ENCODE data around the gene DNAH6.

DNAH6 gene

DNA sequence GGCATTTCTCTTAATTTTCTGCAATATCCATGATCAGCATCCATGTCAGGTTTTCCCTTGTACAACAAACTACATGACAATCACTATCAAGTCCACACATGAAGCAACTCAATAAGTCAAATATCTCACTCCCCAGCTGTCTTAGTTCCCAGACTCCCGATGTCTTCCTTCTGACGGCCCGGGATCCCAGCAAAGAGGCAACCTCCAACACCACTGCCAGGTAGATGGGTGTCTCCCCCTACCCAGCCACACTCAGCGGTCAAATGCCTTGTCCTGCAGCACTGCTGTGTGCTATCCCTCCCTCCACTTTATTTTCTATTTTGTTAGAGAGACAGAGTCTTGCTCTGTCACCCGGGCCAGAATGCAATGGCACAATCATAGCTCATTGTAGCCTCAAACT, 341.3 kb downstream of the DNAH6 start:
- no peak overlapping the region for H3K23ac ChIP-seq (ENCODE audit: low read depth, low read length, poor library complexity)
- no peak overlapping the region for H2BK120ac ChIP-seq (ENCODE audit: low read depth, low read length)
- H2AK5ac ChIP-seq (ENCODE audit: low read depth, low read length): no peak overlapping the region
- no peak overlapping the region for H4K8ac ChIP-seq (ENCODE audit: low read depth, low read length)
- H3K18ac ChIP-seq (ENCODE audit: low read length): no peak overlapping the region
- WGBS, 2 donors (ENCODE audit: extremely low coverage in 2 of 2, insufficient read length in 2 of 2, insufficient replicate concordance in 1 of 2): no CpG with 5 or more reads among the region's 5 CpGs
- no peak overlapping the region for H3K9ac ChIP-seq (ENCODE audit: low read depth, low read length, poor library complexity)
- H3K9me3 ChIP-seq (replicated peaks in 1 of 2; ENCODE audit: control insufficient read depth in 2 of 2, insufficient read depth in 1 of 2, low read depth in 1 of 2, low read length in 2 of 2): no peaks in the 10 kb centered on the region
- no peak overlapping the region for H2AFZ ChIP-seq (ENCODE audit: low read length)
- H3K4me2 ChIP-seq (ENCODE audit: insufficient read depth, low read length, poor library complexity, severe bottlenecking): no peak overlapping the region
- no peak overlapping the region for H3K14ac ChIP-seq (ENCODE audit: low read length)
- no peak overlapping the region for H3K27ac ChIP-seq (replicated peaks; ENCODE audit: low read length)
- H2BK15ac ChIP-seq (ENCODE audit: low read length): no peak overlapping the region
- peaks cover 2 to 4% of the 10 kb centered on the region in 2 donors for H3K4me1 ChIP-seq (ENCODE audit: control insufficient read depth in 2 of 2, insufficient read depth in 1 of 2, low read depth in 1 of 2, low read length in 2 of 2)
- H3K27me3 ChIP-seq (ENCODE audit: control insufficient read depth in 3 of 3, insufficient read depth in 3 of 3, low read depth in 1 of 3, low read length in 3 of 3): peaks cover 0 to 52% (median 0%) of the 10 kb centered on the region in 3 experiments
- no peak overlapping the region for H2BK5ac ChIP-seq (ENCODE audit: low read length)
- no peaks in the 10 kb centered on the region for H3K36me3 ChIP-seq (replicated peaks in 1 of 2; ENCODE audit: control insufficient read depth in 2 of 2, insufficient read depth in 2 of 2, low read length in 2 of 2)
- no peak for DNase-seq (ENCODE audit: low spot score)
- H3K79me1 ChIP-seq (ENCODE audit: low read depth, low read length): no peaks in the 10 kb centered on the region
- H2BK12ac ChIP-seq (ENCODE audit: low read length): no peak overlapping the region
- H4K91ac ChIP-seq (ENCODE audit: low read depth, low read length, poor library complexity): no peak overlapping the region
- H3K4me3 ChIP-seq (ENCODE audit: low read length in 2 of 2): no peak overlapping the region
- no peak overlapping the region for H3K4ac ChIP-seq (ENCODE audit: low read length)

DNA sequence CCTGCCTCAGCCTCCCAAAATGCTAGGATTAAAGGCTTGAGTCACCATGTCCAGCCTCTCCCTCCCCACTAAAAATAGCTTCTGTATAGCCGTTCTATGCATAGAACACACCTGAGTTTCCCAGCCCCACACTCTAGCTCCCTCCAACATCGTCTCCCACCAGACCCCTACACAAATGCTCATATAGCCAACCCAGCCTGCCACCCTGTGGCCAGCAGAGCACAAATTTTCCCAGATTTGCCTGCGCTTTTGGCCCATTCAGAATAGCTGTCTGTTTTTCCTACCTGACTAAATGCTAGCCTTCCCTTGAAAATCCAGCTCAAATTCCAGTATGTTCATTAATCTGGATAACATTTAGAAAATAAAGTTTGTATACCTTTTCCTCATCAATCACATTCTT, 341.8 kb downstream of the DNAH6 start:
- H2AFZ ChIP-seq (ENCODE audit: low read length): no peak overlapping the region
- no CpG with 5 or more reads among the region's 3 CpGs for WGBS, 2 donors (ENCODE audit: extremely low coverage in 2 of 2, insufficient read length in 2 of 2, insufficient replicate concordance in 1 of 2)

GRCh38 chr2:84858937-84859336, 342.6 kb downstream of the DNAH6 start:
- Histone ChIP-seq H3K4ac (ENCODE audit: low read length) (no peak overlapping the region), H3K4me2 (ENCODE audit: insufficient read depth, low read length, poor library complexity, severe bottlenecking) (no peak overlapping the region), H2AFZ (ENCODE audit: low read length) (no peak overlapping the region), H3K18ac (ENCODE audit: low read length) (no peak overlapping the region), H4K8ac (ENCODE audit: low read depth, low read length) (no peak overlapping the region), H2BK120ac (ENCODE audit: low read depth, low read length) (no peak overlapping the region), H3K14ac (ENCODE audit: low read length) (no peak overlapping the region), H3K27me3 (ENCODE audit: control insufficient read depth in 3 of 3, insufficient read depth in 3 of 3, low read depth in 1 of 3, low read length in 3 of 3) (peaks cover 0 to 52% (median 0%) of the 10 kb centered on the region in 3 experiments), H3K27ac (replicated peaks; ENCODE audit: low read length) (no peak overlapping the region), H2AK5ac (ENCODE audit: low read depth, low read length) (no peak overlapping the region), H3K9ac (ENCODE audit: low read depth, low read length, poor library complexity) (no peak overlapping the region), H2BK15ac (ENCODE audit: low read length) (no peak overlapping the region), H2BK12ac (ENCODE audit: low read length) (no peak overlapping the region), H2BK5ac (ENCODE audit: low read length) (no peak overlapping the region), H3K36me3 (replicated peaks in 1 of 2; ENCODE audit: control insufficient read depth in 2 of 2, insufficient read depth in 2 of 2, low read length in 2 of 2) (no peaks in the 10 kb centered on the region), H3K4me3 (ENCODE audit: low read length in 2 of 2) (no peak overlapping the region), H3K9me3 (replicated peaks in 1 of 2; ENCODE audit: control insufficient read depth in 2 of 2, insufficient read depth in 1 of 2, low read depth in 1 of 2, low read length in 2 of 2) (no peaks in the 10 kb centered on the region), H4K91ac (ENCODE audit: low read depth, low read length, poor library complexity) (no peak overlapping the region), H3K4me1 (ENCODE audit: control insufficient read depth in 2 of 2, insufficient read depth in 1 of 2, low read depth in 1 of 2, low read length in 2 of 2) (peaks cover 2 to 4% of the 10 kb centered on the region in 2 donors), H3K79me1 (ENCODE audit: low read depth, low read length) (no peaks in the 10 kb centered on the region), H3K23ac (ENCODE audit: low read depth, low read length, poor library complexity) (no peak overlapping the region)
- DNase-seq (ENCODE audit: low spot score): no peak
- no CpG with 5 or more reads among the region's 3 CpGs for WGBS, 2 donors (ENCODE audit: extremely low coverage in 2 of 2, insufficient read length in 2 of 2, insufficient replicate concordance in 1 of 2)

More for the DNA sequence above, 341.8 kb downstream of the DNAH6 start:
- no peak overlapping the region for H3K4ac ChIP-seq (ENCODE audit: low read length)
- no peak overlapping the region for H2BK12ac ChIP-seq (ENCODE audit: low read length)
- no peak overlapping the region for H3K4me2 ChIP-seq (ENCODE audit: insufficient read depth, low read length, poor library complexity, severe bottlenecking)
- no peak for DNase-seq (ENCODE audit: low spot score)
- peaks cover 0 to 52% (median 0%) of the 10 kb centered on the region in 3 experiments for H3K27me3 ChIP-seq (ENCODE audit: control insufficient read depth in 3 of 3, insufficient read depth in 3 of 3, low read depth in 1 of 3, low read length in 3 of 3)
- H2BK5ac ChIP-seq (ENCODE audit: low read length): no peak overlapping the region
- H3K14ac ChIP-seq (ENCODE audit: low read length): no peak overlapping the region
- H3K79me1 ChIP-seq (ENCODE audit: low read depth, low read length): no peaks in the 10 kb centered on the region
- no peak overlapping the region for H3K4me3 ChIP-seq (ENCODE audit: low read length in 2 of 2)
- no peak overlapping the region for H2AK5ac ChIP-seq (ENCODE audit: low read depth, low read length)
- no peak overlapping the region for H2BK15ac ChIP-seq (ENCODE audit: low read length)
- no peak overlapping the region for H2BK120ac ChIP-seq (ENCODE audit: low read depth, low read length)
- H4K91ac ChIP-seq (ENCODE audit: low read depth, low read length, poor library complexity): no peak overlapping the region
- H3K18ac ChIP-seq (ENCODE audit: low read length): no peak overlapping the region
- no peaks in the 10 kb centered on the region for H3K9me3 ChIP-seq (replicated peaks in 1 of 2; ENCODE audit: control insufficient read depth in 2 of 2, insufficient read depth in 1 of 2, low read depth in 1 of 2, low read length in 2 of 2)
- no peak overlapping the region for H4K8ac ChIP-seq (ENCODE audit: low read depth, low read length)
- H3K27ac ChIP-seq (replicated peaks; ENCODE audit: low read length): no peak overlapping the region
- peaks cover 2 to 4% of the 10 kb centered on the region in 2 donors for H3K4me1 ChIP-seq (ENCODE audit: control insufficient read depth in 2 of 2, insufficient read depth in 1 of 2, low read depth in 1 of 2, low read length in 2 of 2)
- no peaks in the 10 kb centered on the region for H3K36me3 ChIP-seq (replicated peaks in 1 of 2; ENCODE audit: control insufficient read depth in 2 of 2, insufficient read depth in 2 of 2, low read length in 2 of 2)
- H3K23ac ChIP-seq (ENCODE audit: low read depth, low read length, poor library complexity): no peak overlapping the region
- H3K9ac ChIP-seq (ENCODE audit: low read depth, low read length, poor library complexity): no peak overlapping the region

GRCh38 chr2:84861539-84861938, 345.2 kb downstream of the DNAH6 start:
- H3K4me3 ChIP-seq (ENCODE audit: low read length in 2 of 2): no peak overlapping the region
- no peak overlapping the region for H2BK15ac ChIP-seq (ENCODE audit: low read length)

More at GRCh38 chr2:84861539-84861938, 345.2 kb downstream of the DNAH6 start:
- Histone ChIP-seq H4K8ac (ENCODE audit: low read depth, low read length) (no peak overlapping the region), H3K23ac (ENCODE audit: low read depth, low read length, poor library complexity) (no peak overlapping the region), H3K9ac (ENCODE audit: low read depth, low read length, poor library complexity) (no peak overlapping the region), H3K4me2 (ENCODE audit: insufficient read depth, low read length, poor library complexity, severe bottlenecking) (no peak overlapping the region), H3K14ac (ENCODE audit: low read length) (no peak overlapping the region), H3K4ac (ENCODE audit: low read length) (no peak overlapping the region), H2BK5ac (ENCODE audit: low read length) (no peak overlapping the region), H2AFZ (ENCODE audit: low read length) (no peak overlapping the region), H3K4me1 (ENCODE audit: control insufficient read depth in 2 of 2, insufficient read depth in 1 of 2, low read depth in 1 of 2, low read length in 2 of 2) (no peaks in the 10 kb centered on the region), H4K91ac (ENCODE audit: low read depth, low read length, poor library complexity) (no peak overlapping the region), H2BK12ac (ENCODE audit: low read length) (no peak overlapping the region), H3K27ac (replicated peaks; ENCODE audit: low read length) (no peak overlapping the region), H3K27me3 (ENCODE audit: control insufficient read depth in 3 of 3, insufficient read depth in 3 of 3, low read depth in 1 of 3, low read length in 3 of 3) (peaks cover 0 to 36% (median 0%) of the 10 kb centered on the region in 3 experiments), H3K9me3 (replicated peaks in 1 of 2; ENCODE audit: control insufficient read depth in 2 of 2, insufficient read depth in 1 of 2, low read depth in 1 of 2, low read length in 2 of 2) (no peaks in the 10 kb centered on the region), H2BK120ac (ENCODE audit: low read depth, low read length) (no peak overlapping the region), H3K36me3 (replicated peaks in 1 of 2; ENCODE audit: control insufficient read depth in 2 of 2, insufficient read depth in 2 of 2, low read length in 2 of 2) (no peaks in the 10 kb centered on the region), H3K79me1 (ENCODE audit: low read depth, low read length) (no peaks in the 10 kb centered on the region), H3K18ac (ENCODE audit: low read length) (no peak overlapping the region), H2AK5ac (ENCODE audit: low read depth, low read length) (no peak overlapping the region)
- WGBS, 2 donors (ENCODE audit: extremely low coverage in 2 of 2, insufficient read length in 2 of 2, insufficient replicate concordance in 1 of 2): no CpG with 5 or more reads among the region's 6 CpGs
- DNase-seq (ENCODE audit: low spot score): no peak

All from neuronal stem cell (in vitro differentiated cells).